Fibroblast of the aortic adventitia (primary cell): ENCODE measurements around the gene APCDD1L. TPM values are rescaled to one million over a fixed set of nuclear protein-coding genes. Genes with fewer than 3 reads are reported as not detected.

Experiments
- DNase-seq: peaks from one replicate; pipeline ENCODE4 v3.0.0-alpha.2; 2010; ENCODE audit warnings: low read depth
- H3K4me3 ChIP-seq: 2 replicates; pipeline ENCODE4 v1.5.1; 2011; ENCODE audit warnings: low read depth, mild to moderate bottlenecking, control low read depth, low read length, moderate library complexity
- total RNA-seq: library from RNA; depleted of rRNA; stranded (reverse); fragments of >200 nt; gene quantifications from 2 replicates; pipeline ENCODE4 v1.2.3, GENCODE V29; 2012; ENCODE audit warnings: low replicate concordance
- TF ChIP-seq, protein P1 (sequence below): IDR thresholded peaks from 2 replicates; pipeline ENCODE4 v1.5.1; 2011; ENCODE audit warnings: mild to moderate bottlenecking, low read length, control low read depth, inconsistent platforms; ENCODE audit not compliant: insufficient read depth

APCDD1L gene
- total RNA-seq, 1 donor = 20.8 TPM

DNA sequence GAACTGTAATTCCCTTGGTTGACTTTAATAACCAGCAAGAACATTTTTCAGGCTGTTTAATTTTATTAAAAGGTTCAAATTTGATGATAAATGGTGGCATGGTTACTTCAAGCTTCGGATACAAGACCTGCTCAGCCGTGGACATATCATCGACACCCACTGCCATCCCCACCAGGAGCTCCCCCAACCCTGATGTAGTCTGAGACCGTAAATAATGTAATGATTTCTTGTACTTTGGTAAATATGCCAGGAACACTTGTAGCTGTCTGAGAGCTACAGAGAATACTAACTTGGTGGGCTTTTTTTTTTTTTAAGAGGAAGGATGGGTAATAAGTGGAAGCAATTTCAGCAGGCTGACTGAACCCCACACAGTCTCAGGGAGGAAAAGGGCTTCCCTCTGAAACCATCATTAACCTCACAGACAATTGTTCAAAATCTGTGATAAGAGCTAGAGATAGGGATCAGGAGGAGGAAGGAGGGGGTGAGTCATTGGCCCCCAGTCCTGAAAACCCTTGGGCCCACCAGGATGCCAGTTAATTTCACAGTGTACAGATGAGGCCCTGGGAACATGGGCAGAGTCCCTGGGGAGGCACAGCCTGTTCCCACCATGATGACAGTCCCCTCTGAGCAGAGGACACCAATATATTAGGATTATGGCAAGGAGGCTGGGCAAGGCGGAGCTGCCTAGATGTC lies 56.0 kb downstream of the APCDD1L start:
- H3K4me3 ChIP-seq = no peak overlapping the region
- DNase-seq = no peak
- TF ChIP-seq, protein P1, sequence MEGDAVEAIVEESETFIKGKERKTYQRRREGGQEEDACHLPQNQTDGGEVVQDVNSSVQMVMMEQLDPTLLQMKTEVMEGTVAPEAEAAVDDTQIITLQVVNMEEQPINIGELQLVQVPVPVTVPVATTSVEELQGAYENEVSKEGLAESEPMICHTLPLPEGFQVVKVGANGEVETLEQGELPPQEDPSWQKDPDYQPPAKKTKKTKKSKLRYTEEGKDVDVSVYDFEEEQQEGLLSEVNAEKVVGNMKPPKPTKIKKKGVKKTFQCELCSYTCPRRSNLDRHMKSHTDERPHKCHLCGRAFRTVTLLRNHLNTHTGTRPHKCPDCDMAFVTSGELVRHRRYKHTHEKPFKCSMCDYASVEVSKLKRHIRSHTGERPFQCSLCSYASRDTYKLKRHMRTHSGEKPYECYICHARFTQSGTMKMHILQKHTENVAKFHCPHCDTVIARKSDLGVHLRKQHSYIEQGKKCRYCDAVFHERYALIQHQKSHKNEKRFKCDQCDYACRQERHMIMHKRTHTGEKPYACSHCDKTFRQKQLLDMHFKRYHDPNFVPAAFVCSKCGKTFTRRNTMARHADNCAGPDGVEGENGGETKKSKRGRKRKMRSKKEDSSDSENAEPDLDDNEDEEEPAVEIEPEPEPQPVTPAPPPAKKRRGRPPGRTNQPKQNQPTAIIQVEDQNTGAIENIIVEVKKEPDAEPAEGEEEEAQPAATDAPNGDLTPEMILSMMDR = no peak

GRCh38 chr20:58458342-58459057 lies 56.7 kb downstream of the APCDD1L start:
- DNase-seq = no peak
- no peak overlapping the region for H3K4me3 ChIP-seq
- TF ChIP-seq, protein P1 = no peak

DNA sequence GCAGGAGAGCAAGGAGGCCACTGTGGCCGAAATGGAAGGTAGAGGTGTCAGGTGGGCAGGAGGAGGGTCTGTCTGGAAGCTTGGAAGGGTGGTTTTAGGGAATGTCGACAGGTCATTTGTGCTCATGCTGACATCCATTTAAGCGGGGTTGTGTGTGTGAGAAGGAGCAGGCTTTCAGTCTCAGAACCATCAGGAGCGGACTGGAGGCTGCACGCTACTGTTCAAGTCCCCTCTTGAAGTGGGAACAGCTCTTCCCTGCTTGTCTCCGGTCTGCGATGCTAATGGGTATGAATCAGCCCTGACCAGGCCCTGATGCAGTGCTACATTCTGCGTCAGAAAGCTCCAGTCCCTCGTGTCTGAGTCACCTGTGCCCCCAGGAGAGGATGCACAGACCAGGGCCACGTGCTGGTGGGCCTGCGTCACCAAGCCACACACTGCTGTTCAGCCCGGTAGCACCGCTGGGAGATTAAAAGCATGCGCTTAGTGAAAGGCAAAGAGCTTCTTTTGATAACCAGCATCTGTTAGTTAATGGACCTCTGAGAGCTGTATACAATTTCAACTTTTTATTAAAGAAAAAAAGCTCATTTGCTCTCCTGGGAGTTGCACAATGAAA lies 58.0 kb downstream of the APCDD1L start:
- DNase-seq = peak; percentile 25
- no peak overlapping the region for H3K4me3 ChIP-seq
- TF ChIP-seq, protein P1 = no peak

DNA sequence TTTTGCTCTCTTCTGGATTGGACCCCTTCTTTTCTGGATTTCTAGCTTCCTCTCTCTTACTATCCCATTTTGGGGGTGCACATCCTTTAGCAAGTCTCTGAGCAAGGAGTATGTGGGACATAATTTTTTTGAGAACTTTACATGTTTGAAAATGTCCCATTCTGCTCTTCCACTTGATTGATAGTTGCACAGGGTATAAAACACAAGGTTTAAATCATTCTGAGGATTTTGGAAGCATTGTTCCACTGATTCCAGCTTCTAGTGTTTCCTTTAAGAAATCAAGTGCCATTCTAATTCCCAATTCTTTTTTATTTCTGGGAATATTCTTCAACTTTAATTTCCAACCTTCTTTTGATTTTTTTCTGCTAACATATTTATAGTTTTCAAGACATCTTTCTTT lies 60.7 kb downstream of the APCDD1L start:
- no peak overlapping the region for H3K4me3 ChIP-seq

DNA sequence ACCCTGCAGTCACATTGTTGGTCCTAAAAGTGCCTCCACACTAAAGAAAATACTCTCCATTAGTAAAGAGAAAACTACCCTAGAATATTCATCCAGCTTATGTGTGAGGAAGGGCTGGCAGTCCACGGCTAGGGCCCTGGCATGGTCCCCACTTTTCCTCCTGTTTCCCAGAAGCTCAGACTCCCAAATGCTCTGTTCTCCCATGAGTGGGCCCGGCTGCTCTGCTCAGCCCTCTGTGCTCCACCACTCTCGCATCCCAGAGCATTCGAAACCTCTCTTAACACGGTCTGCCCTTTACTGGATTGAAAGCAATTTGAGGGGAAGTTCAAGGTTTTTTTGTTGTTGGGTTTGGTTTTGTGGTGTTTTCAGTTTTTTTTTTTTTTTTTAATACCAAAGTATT lies 61.8 kb downstream of the APCDD1L start:
- DNase-seq = no peak
- no peak overlapping the region for H3K4me3 ChIP-seq
- TF ChIP-seq, protein P1 = no peak

More for the DNA sequence above, 60.7 kb downstream of the APCDD1L start:
- no peak for DNase-seq
- TF ChIP-seq, protein P1 = no peak

- TF ChIP-seq, protein P1 = no peak
- no peak for DNase-seq
- H3K4me3 ChIP-seq = no peak overlapping the region
These were observed 62.4 kb downstream of the APCDD1L start for GRCh38 chr20:58452667-58453255.
